Tibial nerve (tissue), 4 donors: Measurements from ENCODE around the gene SLC2A14.
"Not testable (repeated sequence)": the region's sequence is repeated elsewhere in the genome, so short reads cannot be mapped to it uniquely, and the experiment has no call there.

Experiments used
- EP300 ChIP-seq, 2 donors: sonication (generic); formaldehyde crosslinking; IDR thresholded peaks; one replicate each; pipeline ENCODE4 v1.6.1; 2017; ENCODE audit warnings: antibody characterized with exemption in 2 of 2, mild to moderate bottlenecking in 1 of 2
- POLR2A ChIP-seq, 2 donors: fragments of 450-650 bp; IDR thresholded peaks; one replicate each; pipeline ENCODE4 v1.6.1; 2017; ENCODE audit warnings: antibody characterized with exemption in 2 of 2, mild to moderate bottlenecking in 2 of 2, moderate library complexity in 2 of 2
- TF ChIP-seq, protein P1 (sequence below), 5 experiments: fragments of 200-600 bp in 3 of 5; fragments of 450-650 bp in 2 of 5; sonication (generic) in 3 of 5; IDR thresholded peaks; one replicate each; pipeline ENCODE4 v1.5.1; 2016 to 2019; ENCODE audit warnings: antibody characterized with exemption in 5 of 5, mild to moderate bottlenecking in 3 of 5, moderate library complexity in 2 of 5

DNA sequence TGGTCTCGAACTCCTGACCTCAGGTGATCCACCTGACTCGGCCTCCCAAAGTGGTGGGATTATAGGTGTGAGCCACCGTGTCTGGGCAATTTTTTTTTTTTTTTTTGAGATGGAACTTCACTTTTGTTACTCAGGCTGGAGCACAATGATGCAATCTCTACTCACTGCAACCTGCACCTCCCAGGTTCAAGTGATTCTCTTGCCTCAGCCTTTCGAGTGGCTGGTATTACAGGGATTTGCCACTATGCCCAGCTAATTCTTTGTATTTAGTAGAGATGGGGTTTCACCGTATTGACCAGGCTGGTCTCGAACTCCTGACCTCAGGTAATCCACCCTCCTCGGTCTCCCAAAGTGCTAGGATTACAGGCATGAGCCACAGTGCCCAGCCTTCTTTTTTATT is 75.4 kb downstream of the SLC2A14 start:
- not testable (repeated sequence) for TF ChIP-seq POLR2A, EP300 (IDR thresholded peaks at IDR 0.05)
- TF ChIP-seq, protein P1, sequence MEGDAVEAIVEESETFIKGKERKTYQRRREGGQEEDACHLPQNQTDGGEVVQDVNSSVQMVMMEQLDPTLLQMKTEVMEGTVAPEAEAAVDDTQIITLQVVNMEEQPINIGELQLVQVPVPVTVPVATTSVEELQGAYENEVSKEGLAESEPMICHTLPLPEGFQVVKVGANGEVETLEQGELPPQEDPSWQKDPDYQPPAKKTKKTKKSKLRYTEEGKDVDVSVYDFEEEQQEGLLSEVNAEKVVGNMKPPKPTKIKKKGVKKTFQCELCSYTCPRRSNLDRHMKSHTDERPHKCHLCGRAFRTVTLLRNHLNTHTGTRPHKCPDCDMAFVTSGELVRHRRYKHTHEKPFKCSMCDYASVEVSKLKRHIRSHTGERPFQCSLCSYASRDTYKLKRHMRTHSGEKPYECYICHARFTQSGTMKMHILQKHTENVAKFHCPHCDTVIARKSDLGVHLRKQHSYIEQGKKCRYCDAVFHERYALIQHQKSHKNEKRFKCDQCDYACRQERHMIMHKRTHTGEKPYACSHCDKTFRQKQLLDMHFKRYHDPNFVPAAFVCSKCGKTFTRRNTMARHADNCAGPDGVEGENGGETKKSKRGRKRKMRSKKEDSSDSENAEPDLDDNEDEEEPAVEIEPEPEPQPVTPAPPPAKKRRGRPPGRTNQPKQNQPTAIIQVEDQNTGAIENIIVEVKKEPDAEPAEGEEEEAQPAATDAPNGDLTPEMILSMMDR (IDR thresholded peaks at IDR 0.05), result not testable (repeated sequence)
